Adrenal gland (tissue), 12 donors: ENCODE data around the gene TAAR9. TPM values are rescaled to one million over a fixed set of nuclear protein-coding genes. Genes with fewer than 3 reads are reported as not detected.
A peak's percentile ranks its signal among the peaks of the same experiment; 100 is the strongest.

Experiments used
- DNase-seq, 7 donors: peaks; one replicate each; pipeline ENCODE4 v3.0.0-alpha.2; 2019 to 2020
- H3K27ac ChIP-seq, 5 donors: fragments of 200-600 bp; sonication (generic) in 4 of 5; 1 replicate in 3 of 5; 2 replicates in 2 of 5; pipeline versions ENCODE4 v1.5.1 to v1.8.0; 2016 to 2020; ENCODE audit warnings: mild to moderate bottlenecking in 1 of 5
- H3K27me3 ChIP-seq: fragments of 200-600 bp; 2 replicates; pipeline ENCODE4 v1.8.0; 2021
- H3K36me3 ChIP-seq, 2 donors: fragments of 200-600 bp; replicated peaks in 1 of 2; 1 replicate in 1 of 2; 2 replicates in 1 of 2; pipeline versions ENCODE4 v1.5.1 to v1.8.0; 2018 to 2022
- H3K4me1 ChIP-seq, 2 donors: fragments of 200-600 bp; replicated peaks in 1 of 2; 1 replicate in 1 of 2; 2 replicates in 1 of 2; pipeline versions ENCODE4 v1.5.1 to v1.8.0; 2018 to 2021
- H3K4me3 ChIP-seq, 4 donors: fragments of 200-600 bp; sonication (generic) in 3 of 4; one replicate each; pipeline ENCODE4 v1.5.1; 2016 to 2018
- H3K9me3 ChIP-seq, 3 donors: fragments of 200-600 bp; sonication (generic) in 1 of 3; replicated peaks in 1 of 3; 1 replicate in 2 of 3; 2 replicates in 1 of 3; pipeline versions ENCODE4 v1.5.1 to v1.8.0; 2016 to 2021
- CTCF ChIP-seq, 6 experiments: fragments of 450-650 bp in 4 of 6; fragments of 200-600 bp in 2 of 6; sonication (generic) in 1 of 6; IDR thresholded peaks; 1 replicate in 5 of 6; 2 replicates in 1 of 6; pipeline versions ENCODE4 v1.5.1 to v1.8.0; 2016 to 2021; ENCODE audit warnings: antibody characterized with exemption in 6 of 6, mild to moderate bottlenecking in 2 of 6, moderate library complexity in 1 of 6
- POLR2A ChIP-seq, 2 donors: fragments of 450-650 bp; IDR thresholded peaks; one replicate each; pipeline ENCODE4 v1.6.1; 2017; ENCODE audit warnings: antibody characterized with exemption in 2 of 2, mild to moderate bottlenecking in 2 of 2, moderate library complexity in 1 of 2
- WGBS, 4 donors: extraction: QIAGEN DNeasy Blood & Tissue Kit in 2 of 4; methylation state at CpG; one replicate each; pipeline versions ENCODE4 v1.1.5 to v1.1.7; 2013 to 2017; 5-methylcytosine and 5-hydroxymethylcytosine counted together
- intact Hi-C, 2 donors: fragments of 100-400 bp; cut with DNase I; formaldehyde crosslinking; loops; one replicate each; pipeline versions ENCODE4 v1.14.1 to v1.15.0; 2022 to 2023
- polyA plus RNA-seq, 3 donors: library from polyadenylated mRNA; stranded (reverse); fragments of 200-250 nt in 2 of 3; fragments of 350-450 nt in 1 of 3; fragmentation: Illumina TruSeq in 1 of 3; extraction: RNeasy Lipid Tissue Mini Kit (QIAGEN cat#74804) in 1 of 3; gene quantifications; one replicate each; pipeline ENCODE4 v1.2.3, GENCODE V29; 2013 to 2014
- total RNA-seq, 9 donors: library from RNA; depleted of rRNA in 4 of 9; stranded (reverse); fragments of >200 nt in 4 of 9; fragments of 120-200 nt in 1 of 9; fragmentation: NEBNext Ultra II Directional in 1 of 9; extraction: Animal tissue kit (Norgen Biotek cat#: 25700) in 1 of 9; gene quantifications; one replicate each; pipeline versions ENCODE4 v1.1.0 to v1.2.4, GENCODE V29; 2013 to 2023
- donor health status: healthy with polysubstance abuse.
- donor health status: Bipolar disorder and iron deficiency.
- donor health status: DM: yes; HTN: yes; CAD: no.
- donor health status: DM: no; HTN: no; CAD: no.
- donor health status: DM: no; HTN: no; CAD: no.
- donor health status: DM: yes; HTN: yes; CAD: no.

Gene TAAR9
- total and polyA plus RNA-seq, 12 donors: not detected

GRCh38 chr6:132511831-132512220 is 26.3 kb upstream of the TAAR9 start:
- H3K27me3 ChIP-seq: no peaks in the 10 kb centered on the region
- no peaks in the 10 kb centered on the region for H3K36me3 ChIP-seq
- peak overlapping the region in 3 of 5 donors; percentile 51 to 90 (median 89) for H3K27ac ChIP-seq
- WGBS, 4 donors: 23 to 46% (median 32%) methylated on average over 2 of the region's 2 CpGs
- peak overlapping the region in 1 of 4 donors; percentile 81 for H3K4me3 ChIP-seq
- no peak for DNase-seq
- H3K9me3 ChIP-seq: no peaks in the 10 kb centered on the region
- TF ChIP-seq POLR2A (IDR thresholded peaks at IDR 0.05): no peak
- TF ChIP-seq CTCF (IDR thresholded peaks at IDR 0.05): no peak
- peaks cover 17 to 34% of the 10 kb centered on the region in 2 donors for H3K4me1 ChIP-seq
- intact Hi-C loops: no loop called here

GRCh38 chr6:132512342-132512637 is 25.8 kb upstream of the TAAR9 start:
- peak overlapping the region in 4 of 5 donors; percentile 84 to 93 (median 90) for H3K27ac ChIP-seq
- WGBS, 4 donors: 0 to 1% (median 1%) methylated on average over 7 of the region's 7 CpGs
- peak overlapping the region; percentile 63 to 98 (median 86) for H3K4me3 ChIP-seq
- TF ChIP-seq CTCF (IDR thresholded peaks at IDR 0.05): no peak
- TF ChIP-seq POLR2A (IDR thresholded peaks at IDR 0.05): no peak
- no peaks in the 10 kb centered on the region for H3K27me3 ChIP-seq
- no peak for DNase-seq
- no peaks in the 10 kb centered on the region for H3K36me3 ChIP-seq
- peaks cover 17 to 33% of the 10 kb centered on the region in 2 donors for H3K4me1 ChIP-seq
- intact Hi-C loops: no loop called here
- H3K9me3 ChIP-seq: no peaks in the 10 kb centered on the region

GRCh38 chr6:132512638-132513632 is 25.1 kb upstream of the TAAR9 start, which contains the start of gene STX7:
Gene STX7, minus strand, starts transcription at chr6:132513116. Its CDS starts 9,586 bp downstream, at chr6:132503530.
- Histone ChIP-seq H3K27ac (peak within 1 kb of the TSS; percentile 33 to 93 (median 89)), H3K4me3 (peak within 1 kb of the TSS; percentile 63 to 98 (median 86)), H3K27me3 (no peaks in the 10 kb centered on the region), H3K4me1 (peaks cover 17 to 33% of the 10 kb centered on the region in 2 donors), H3K9me3 (no peaks in the 10 kb centered on the region), H3K36me3 (no peaks in the 10 kb centered on the region)
- WGBS, 4 donors: 0 to 1% (median 1%) methylated on average over 23 to 67 of the region's 67 CpGs
- intact Hi-C loops: no loop called here
- TF ChIP-seq CTCF (IDR thresholded peaks at IDR 0.05) (no peak), POLR2A (IDR thresholded peaks at IDR 0.05) (peak; percentile 27 to 73)
- peak; percentile 89 to 94 (median 90) for DNase-seq

- DNase-seq: no peak
- Histone ChIP-seq H3K9me3 (no peaks in the 10 kb centered on the region), H3K4me1 (peaks cover 17 to 33% of the 10 kb centered on the region in 2 donors), H3K27ac (peak overlapping the region in 3 of 5 donors; percentile 89 to 93 (median 90)), H3K36me3 (no peaks in the 10 kb centered on the region), H3K27me3 (no peaks in the 10 kb centered on the region), H3K4me3 (peak overlapping the region in 1 of 4 donors; percentile 81)
- intact Hi-C loops: no loop called here
- 31 to 42% (median 39%) methylated on average over 3 of the region's 3 CpGs for WGBS, 4 donors
- TF ChIP-seq POLR2A (IDR thresholded peaks at IDR 0.05) (no peak), CTCF (IDR thresholded peaks at IDR 0.05) (no peak)
Measured at GRCh38 chr6:132513831-132514545, 24.1 kb upstream of the TAAR9 start.
